Neuronal stem cell (in vitro differentiated cells): ENCODE results near the gene SFXN5.
A peak's percentile ranks its signal among the peaks of the same experiment; 100 is the strongest.

ENCODE experiments used
- DNase-seq: peaks from one replicate; pipeline ENCODE4 v3.0.0-alpha.2; 2013; ENCODE audit warnings: low spot score
- H2AFZ ChIP-seq: one replicate; pipeline ENCODE4 v1.6.1; 2013; ENCODE audit warnings: mild to moderate bottlenecking, low read length, inconsistent platforms
- H2AK5ac ChIP-seq: 2 replicates; pipeline ENCODE4 v1.6.1; 2013; ENCODE audit warnings: low read depth, mild to moderate bottlenecking, inconsistent platforms, low read length, moderate library complexity, mixed read lengths
- H2BK120ac ChIP-seq: 2 replicates; pipeline ENCODE4 v1.6.1; 2013; ENCODE audit warnings: low read depth, mild to moderate bottlenecking, inconsistent platforms, low read length, moderate library complexity, mixed read lengths
- H2BK12ac ChIP-seq: one replicate; pipeline ENCODE4 v1.6.1; 2013; ENCODE audit warnings: low read length, inconsistent platforms
- H2BK15ac ChIP-seq: 2 replicates; pipeline ENCODE4 v1.6.1; 2013; ENCODE audit warnings: mild to moderate bottlenecking, low read length, inconsistent platforms, mixed read lengths
- H2BK5ac ChIP-seq: one replicate; pipeline ENCODE4 v1.6.1; 2013; ENCODE audit warnings: inconsistent platforms, mild to moderate bottlenecking, low read length, moderate library complexity
- H3K14ac ChIP-seq: one replicate; pipeline ENCODE4 v1.6.1; 2013; ENCODE audit warnings: low read length, inconsistent platforms
- H3K18ac ChIP-seq: 2 replicates; pipeline ENCODE4 v1.6.1; 2013; ENCODE audit warnings: low read length, inconsistent platforms
- H3K23ac ChIP-seq: 2 replicates; pipeline ENCODE4 v1.6.1; 2013; ENCODE audit warnings: low read depth, mild to moderate bottlenecking, mixed read lengths, low read length, inconsistent platforms; ENCODE audit not compliant: poor library complexity
- H3K27ac ChIP-seq: replicated peaks from 3 replicates; pipeline ENCODE4 v1.5.1; 2013; ENCODE audit warnings: low read length, inconsistent platforms
- H3K27me3 ChIP-seq, 3 experiments: 2 replicates each; pipeline ENCODE4 v1.6.1; 2013; ENCODE audit warnings: low read length in 3 of 3, mild to moderate bottlenecking in 2 of 3, inconsistent platforms in 1 of 3, low read depth in 1 of 3, mixed read lengths in 1 of 3, moderate library complexity in 1 of 3; ENCODE audit not compliant: control insufficient read depth in 3 of 3, insufficient read depth in 3 of 3
- H3K36me3 ChIP-seq, 2 donors: replicated peaks in 1 of 2; 2 replicates each; pipeline ENCODE4 v1.6.1; 2013; ENCODE audit warnings: low read length in 2 of 2; ENCODE audit not compliant: control insufficient read depth in 2 of 2, insufficient read depth in 2 of 2
- H3K4ac ChIP-seq: 2 replicates; pipeline ENCODE4 v1.6.1; 2013; ENCODE audit warnings: inconsistent platforms, mild to moderate bottlenecking, low read length, moderate library complexity
- H3K4me1 ChIP-seq, 2 donors: 1 replicate in 1 of 2; 2 replicates in 1 of 2; pipeline ENCODE4 v1.6.1; 2013; ENCODE audit warnings: low read length in 2 of 2, low read depth in 1 of 2; ENCODE audit not compliant: control insufficient read depth in 2 of 2, insufficient read depth in 1 of 2
- H3K4me2 ChIP-seq: one replicate; pipeline ENCODE4 v1.6.1; 2013; ENCODE audit warnings: mild to moderate bottlenecking, low read length, inconsistent platforms; ENCODE audit not compliant: insufficient read depth, poor library complexity, severe bottlenecking
- H3K4me3 ChIP-seq, 2 donors: 2 replicates each; pipeline ENCODE4 v1.5.1; 2013; ENCODE audit warnings: low read length in 2 of 2, mild to moderate bottlenecking in 2 of 2, inconsistent platforms in 1 of 2, moderate library complexity in 1 of 2
- H3K79me1 ChIP-seq: one replicate; pipeline ENCODE4 v1.6.1; 2013; ENCODE audit warnings: low read depth, mild to moderate bottlenecking, inconsistent platforms, low read length, moderate library complexity
- H3K9ac ChIP-seq: one replicate; pipeline ENCODE4 v1.6.1; 2013; ENCODE audit warnings: mild to moderate bottlenecking, low read depth, low read length, inconsistent platforms; ENCODE audit not compliant: poor library complexity
- H3K9me3 ChIP-seq, 2 donors: replicated peaks in 1 of 2; 2 replicates each; pipeline versions ENCODE3 to v1.6.1; 2013; ENCODE audit warnings: low read length in 2 of 2, mild to moderate bottlenecking in 2 of 2, inconsistent platforms in 1 of 2, low read depth in 1 of 2, mixed read lengths in 1 of 2, moderate library complexity in 1 of 2; ENCODE audit not compliant: control insufficient read depth in 2 of 2, insufficient read depth in 1 of 2
- H4K8ac ChIP-seq: one replicate; pipeline ENCODE4 v1.6.1; 2013; ENCODE audit warnings: low read depth, mild to moderate bottlenecking, inconsistent platforms, low read length, moderate library complexity
- H4K91ac ChIP-seq: one replicate; pipeline ENCODE4 v1.6.1; 2013; ENCODE audit warnings: low read length, low read depth, mild to moderate bottlenecking, inconsistent platforms; ENCODE audit not compliant: poor library complexity
- WGBS, 2 donors: extraction: QIAGEN DNeasy Blood & Tissue Kit; methylation state at CpG; one replicate each; pipeline ENCODE4 v1.1.7; 2013; ENCODE audit warnings: missing lambda C conversion rate in 2 of 2, mixed read lengths in 1 of 2; ENCODE audit not compliant: insufficient read length in 2 of 2, insufficient replicate concordance in 1 of 2; ENCODE audit errors: extremely low coverage in 2 of 2; 5-methylcytosine and 5-hydroxymethylcytosine counted together

SFXN5 gene

GRCh38 chr2:73031095-73031678, 40.3 kb downstream of the SFXN5 start:
- Histone ChIP-seq H3K4me2 (no peak overlapping the region), H3K36me3 (peaks cover 0 to 4% of the 10 kb centered on the region in 2 donors), H3K9ac (no peak overlapping the region), H2BK120ac (no peak overlapping the region), H3K4me3 (no peak overlapping the region), H3K4me1 (peaks cover 0 to 2% of the 10 kb centered on the region in 2 donors), H2AK5ac (no peak overlapping the region), H4K91ac (no peak overlapping the region), H3K27ac (no peak overlapping the region), H3K27me3 (no peaks in the 10 kb centered on the region), H2AFZ (no peak overlapping the region), H3K14ac (peak overlapping the region; percentile 42), H4K8ac (no peak overlapping the region), H3K9me3 (no peaks in the 10 kb centered on the region), H2BK15ac (no peak overlapping the region), H2BK5ac (no peak overlapping the region), H3K18ac (no peak overlapping the region), H3K4ac (no peak overlapping the region), H3K23ac (no peak overlapping the region), H3K79me1 (no peaks in the 10 kb centered on the region), H2BK12ac (no peak overlapping the region)
- no CpG with 5 or more reads among the region's 3 CpGs for WGBS, 2 donors
- DNase-seq = no peak

GRCh38 chr2:73028841-73029240, 42.7 kb downstream of the SFXN5 start:
- no peak overlapping the region for H3K23ac ChIP-seq
- no peak overlapping the region for H4K8ac ChIP-seq
- no peak overlapping the region for H3K18ac ChIP-seq
- no CpG with 5 or more reads among the region's 10 CpGs for WGBS, 2 donors
- H2BK12ac ChIP-seq = no peak overlapping the region
- H4K91ac ChIP-seq = no peak overlapping the region
- H3K27me3 ChIP-seq = no peaks in the 10 kb centered on the region
- no peak overlapping the region for H2BK120ac ChIP-seq
- no peaks in the 10 kb centered on the region for H3K9me3 ChIP-seq
- no peak overlapping the region for H3K4me2 ChIP-seq
- no peak overlapping the region for H3K4me3 ChIP-seq
- no peak for DNase-seq
- H2BK15ac ChIP-seq = no peak overlapping the region
- no peak overlapping the region for H3K4ac ChIP-seq
- H3K36me3 ChIP-seq = peaks cover 0 to 4% of the 10 kb centered on the region in 2 donors
- no peaks in the 10 kb centered on the region for H3K79me1 ChIP-seq
- no peak overlapping the region for H2BK5ac ChIP-seq
- H2AFZ ChIP-seq = no peak overlapping the region
- H3K27ac ChIP-seq = no peak overlapping the region
- H3K9ac ChIP-seq = no peak overlapping the region
- H2AK5ac ChIP-seq = no peak overlapping the region
- no peak overlapping the region for H3K14ac ChIP-seq
- no peaks in the 10 kb centered on the region for H3K4me1 ChIP-seq

DNA sequence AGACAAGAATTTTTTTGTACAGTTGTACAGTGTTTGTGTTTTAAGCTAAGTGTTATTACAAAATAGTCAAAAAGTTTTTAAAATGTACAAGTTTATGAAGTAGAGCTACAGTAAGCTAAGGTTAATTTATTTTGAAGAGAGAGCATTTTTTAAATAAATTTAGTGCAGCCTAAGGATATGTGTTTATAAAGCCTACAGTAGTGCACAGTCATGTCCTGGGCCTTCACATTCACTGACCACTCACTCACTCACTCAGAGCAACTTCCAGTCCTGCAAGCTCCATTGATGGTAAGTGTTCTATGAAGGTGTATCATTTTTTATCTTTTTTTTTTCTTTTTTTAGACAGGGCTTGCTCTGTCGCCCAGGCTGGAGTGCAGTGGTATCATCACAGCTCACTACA, 44.2 kb downstream of the SFXN5 start:
- Histone ChIP-seq H2BK5ac (no peak overlapping the region), H4K91ac (no peak overlapping the region), H3K4me3 (no peak overlapping the region), H3K36me3 (peaks cover 0 to 4% of the 10 kb centered on the region in 2 donors), H3K27me3 (no peaks in the 10 kb centered on the region), H3K23ac (no peak overlapping the region), H3K9ac (no peak overlapping the region), H3K18ac (no peak overlapping the region), H2AFZ (no peak overlapping the region), H3K27ac (no peak overlapping the region), H2AK5ac (no peak overlapping the region), H2BK12ac (no peak overlapping the region), H2BK120ac (no peak overlapping the region), H3K79me1 (no peaks in the 10 kb centered on the region), H3K4me1 (no peaks in the 10 kb centered on the region), H3K4me2 (no peak overlapping the region), H3K4ac (no peak overlapping the region), H3K14ac (no peak overlapping the region), H3K9me3 (peaks cover 0 to 1% of the 10 kb centered on the region in 2 donors), H4K8ac (no peak overlapping the region), H2BK15ac (no peak overlapping the region)
- no CpG with 5 or more reads among the region's 1 CpG for WGBS, 2 donors
- no peak for DNase-seq

GRCh38 chr2:73023497-73023896, 48.0 kb downstream of the SFXN5 start:
- H2BK12ac ChIP-seq = no peak overlapping the region
- H3K27me3 ChIP-seq = no peaks in the 10 kb centered on the region
- H3K79me1 ChIP-seq = no peaks in the 10 kb centered on the region
- H3K18ac ChIP-seq = no peak overlapping the region
- no peak overlapping the region for H3K14ac ChIP-seq
- H3K36me3 ChIP-seq = peaks cover 0 to 8% of the 10 kb centered on the region in 2 donors
- no peak overlapping the region for H4K91ac ChIP-seq
- H3K27ac ChIP-seq = no peak overlapping the region
- no peak overlapping the region for H3K23ac ChIP-seq
- no CpG with 5 or more reads among the region's 1 CpG for WGBS, 2 donors
- H3K9ac ChIP-seq = no peak overlapping the region
- H2AFZ ChIP-seq = no peak overlapping the region
- H3K4me1 ChIP-seq = peaks cover 6 to 10% of the 10 kb centered on the region in 2 donors
- H3K4me3 ChIP-seq = no peak overlapping the region
- no peak overlapping the region for H2BK15ac ChIP-seq
- H3K4me2 ChIP-seq = no peak overlapping the region
- peaks cover 0 to 1% of the 10 kb centered on the region in 2 donors for H3K9me3 ChIP-seq
- H2AK5ac ChIP-seq = no peak overlapping the region
- no peak for DNase-seq
- no peak overlapping the region for H4K8ac ChIP-seq
- no peak overlapping the region for H3K4ac ChIP-seq
- no peak overlapping the region for H2BK5ac ChIP-seq
- no peak overlapping the region for H2BK120ac ChIP-seq
